Mesothelial cell of epicardium (in vitro differentiated cells): ENCODE measurements around the gene ARSG. TPM values are rescaled to one million over a fixed set of nuclear protein-coding genes. Genes with fewer than 3 reads are reported as not detected.
"Not testable (repeated sequence)": the region's sequence is repeated elsewhere in the genome, so short reads cannot be mapped to it uniquely, and the experiment has no call there.

Experiments used
- DNase-seq, 2 experiments: peaks; one replicate each; pipeline ENCODE4 v3.0.0; 2021; ENCODE audit warnings: low spot score in 2 of 2; ENCODE audit not compliant: unreplicated experiment in 2 of 2
- H3K27ac Mint-ChIP-seq: 2 replicates; pipeline ENCODE4 v1.8.0; 2021; ENCODE audit warnings: mixed read lengths
- H3K27me3 Mint-ChIP-seq: 2 replicates; pipeline ENCODE4 v1.8.0; 2021; ENCODE audit warnings: low read depth, mixed read lengths
- H3K36me3 Mint-ChIP-seq: 2 replicates; pipeline ENCODE4 v1.8.0; 2021; ENCODE audit warnings: mixed read lengths
- H3K4me1 Mint-ChIP-seq: 2 replicates; pipeline ENCODE4 v1.8.0; 2021; ENCODE audit warnings: mixed read lengths
- H3K4me3 Mint-ChIP-seq: 2 replicates; pipeline ENCODE4 v1.8.0; 2021; ENCODE audit warnings: mild to moderate bottlenecking, moderate library complexity, mixed read lengths
- H3K9me3 Mint-ChIP-seq: 2 replicates; pipeline ENCODE4 v1.8.0; 2021; ENCODE audit warnings: mixed read lengths
- total RNA-seq: library from RNA; stranded (reverse); gene quantifications from 3 replicates; pipeline ENCODE4 v1.2.1, GENCODE V29; 2021
- TF ChIP-seq, protein P1 (sequence below): fragments of 200-600 bp; sonication (generic); IDR thresholded peaks from one replicate; pipeline ENCODE4 v1.5.0; 2021; ENCODE audit warnings: antibody characterized with exemption; ENCODE audit not compliant: unreplicated experiment

The ARSG gene
- total RNA-seq, 1 donor from 2014 or later = 7.8 TPM

DNA sequence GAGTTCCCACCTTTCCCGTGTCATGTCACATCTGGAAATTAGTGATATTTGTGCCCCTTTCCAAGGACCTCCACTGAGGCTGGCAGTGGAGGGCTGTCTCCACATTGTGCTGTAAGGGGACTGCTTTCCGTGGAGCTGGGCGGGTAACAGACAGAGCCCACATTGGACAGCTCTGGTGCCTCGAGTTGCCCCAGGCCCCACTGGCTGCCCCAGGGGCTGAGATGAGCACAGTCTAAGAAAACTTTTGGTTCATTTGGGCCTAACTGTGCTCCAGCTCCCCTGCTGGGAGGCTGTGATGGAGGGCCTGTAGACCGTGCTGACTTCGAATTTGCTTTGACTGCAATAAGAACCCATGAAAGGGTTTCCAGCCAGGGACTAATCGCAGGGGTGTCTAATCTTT is 38.0 kb downstream of the ARSG start:
- Mint-ChIP-seq H3K4me1 (peaks cover 13% of the 10 kb centered on the region), H3K27me3 (no peaks in the 10 kb centered on the region), H3K27ac (peak overlapping the region; percentile 96), H3K4me3 (no peak overlapping the region), H3K36me3 (peaks cover 7% of the 10 kb centered on the region), H3K9me3 (peaks cover 14% of the 10 kb centered on the region)
- no peak for DNase-seq
- TF ChIP-seq, protein P1, sequence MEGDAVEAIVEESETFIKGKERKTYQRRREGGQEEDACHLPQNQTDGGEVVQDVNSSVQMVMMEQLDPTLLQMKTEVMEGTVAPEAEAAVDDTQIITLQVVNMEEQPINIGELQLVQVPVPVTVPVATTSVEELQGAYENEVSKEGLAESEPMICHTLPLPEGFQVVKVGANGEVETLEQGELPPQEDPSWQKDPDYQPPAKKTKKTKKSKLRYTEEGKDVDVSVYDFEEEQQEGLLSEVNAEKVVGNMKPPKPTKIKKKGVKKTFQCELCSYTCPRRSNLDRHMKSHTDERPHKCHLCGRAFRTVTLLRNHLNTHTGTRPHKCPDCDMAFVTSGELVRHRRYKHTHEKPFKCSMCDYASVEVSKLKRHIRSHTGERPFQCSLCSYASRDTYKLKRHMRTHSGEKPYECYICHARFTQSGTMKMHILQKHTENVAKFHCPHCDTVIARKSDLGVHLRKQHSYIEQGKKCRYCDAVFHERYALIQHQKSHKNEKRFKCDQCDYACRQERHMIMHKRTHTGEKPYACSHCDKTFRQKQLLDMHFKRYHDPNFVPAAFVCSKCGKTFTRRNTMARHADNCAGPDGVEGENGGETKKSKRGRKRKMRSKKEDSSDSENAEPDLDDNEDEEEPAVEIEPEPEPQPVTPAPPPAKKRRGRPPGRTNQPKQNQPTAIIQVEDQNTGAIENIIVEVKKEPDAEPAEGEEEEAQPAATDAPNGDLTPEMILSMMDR = no peak

DNA sequence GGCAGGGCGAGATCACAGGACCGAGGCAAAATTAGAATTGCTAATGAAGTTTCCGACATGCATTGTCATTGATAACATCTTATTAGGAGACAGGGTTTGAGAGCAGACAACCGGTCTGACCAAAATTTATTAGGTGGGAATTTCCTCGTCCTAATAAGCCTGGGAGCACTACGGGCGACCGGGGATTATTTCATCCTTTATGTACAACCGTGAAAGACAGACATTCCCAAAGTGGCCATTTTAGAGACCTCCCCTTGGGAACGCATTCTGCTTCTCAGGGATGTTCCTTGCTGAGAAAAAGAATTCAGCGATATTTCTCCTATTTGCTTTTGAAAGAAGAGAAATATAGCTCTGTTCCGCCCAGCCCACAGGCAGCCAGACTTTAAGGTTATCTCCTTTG is 40.6 kb downstream of the ARSG start:
- not testable (repeated sequence) for H3K27ac Mint-ChIP-seq, H3K27me3 Mint-ChIP-seq, H3K36me3 Mint-ChIP-seq, DNase-seq, H3K4me3 Mint-ChIP-seq
- H3K9me3 Mint-ChIP-seq = peaks cover 14% of the 10 kb centered on the region
- H3K4me1 Mint-ChIP-seq = peaks cover 11% of the 10 kb centered on the region

DNA sequence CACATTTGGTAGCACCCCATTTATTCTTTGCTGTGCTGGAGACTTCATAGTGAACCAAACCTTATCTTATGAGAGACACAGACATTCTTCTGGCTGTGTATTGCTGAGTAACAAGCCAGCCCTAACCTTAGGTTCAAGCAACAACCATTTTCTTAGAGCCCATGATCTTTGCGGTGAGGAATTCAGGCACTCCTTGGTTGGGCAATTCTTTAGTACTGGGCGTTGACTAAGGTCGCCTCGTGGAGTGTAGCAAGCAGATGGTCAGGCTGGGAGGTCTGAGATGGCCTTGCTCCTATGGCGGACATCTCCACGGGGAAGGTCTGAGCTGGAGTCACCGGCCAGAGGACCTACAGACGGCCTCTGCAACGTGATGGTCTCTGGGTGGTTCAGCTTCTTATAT is 43.1 kb downstream of the ARSG start:
- DNase-seq = no peak
- TF ChIP-seq, protein P1 = no peak
- Mint-ChIP-seq H3K4me3 (no peak overlapping the region), H3K4me1 (peaks cover 9% of the 10 kb centered on the region), H3K9me3 (peaks cover 14% of the 10 kb centered on the region), H3K36me3 (peaks cover 6% of the 10 kb centered on the region), H3K27me3 (no peaks in the 10 kb centered on the region), H3K27ac (no peak overlapping the region)

DNA sequence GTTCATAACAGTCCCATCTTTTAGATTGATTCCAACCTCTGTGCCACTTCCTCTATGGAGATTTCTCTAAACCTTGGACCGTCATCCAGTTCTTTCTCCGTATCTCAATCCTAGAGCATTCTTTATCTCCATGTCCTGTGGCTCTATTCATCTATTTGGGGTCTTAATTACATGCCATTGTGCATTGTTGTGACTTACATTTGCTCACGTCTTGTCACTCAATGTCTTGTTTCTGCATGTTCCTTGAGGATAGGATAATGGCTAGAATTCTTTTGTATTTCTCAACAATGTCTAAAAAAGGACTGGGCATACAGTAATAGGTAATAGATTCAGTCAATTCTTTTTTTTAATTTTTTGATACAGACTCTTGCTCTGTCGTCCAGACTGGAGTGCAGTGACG is 50.2 kb downstream of the ARSG start:
- peaks cover 9% of the 10 kb centered on the region for H3K4me1 Mint-ChIP-seq
- no peaks in the 10 kb centered on the region for H3K27me3 Mint-ChIP-seq
- no peak for DNase-seq
- no peak overlapping the region for H3K4me3 Mint-ChIP-seq
- H3K36me3 Mint-ChIP-seq = no peaks in the 10 kb centered on the region
- H3K27ac Mint-ChIP-seq = no peak overlapping the region
- TF ChIP-seq, protein P1 = no peak
- no peaks in the 10 kb centered on the region for H3K9me3 Mint-ChIP-seq

DNA sequence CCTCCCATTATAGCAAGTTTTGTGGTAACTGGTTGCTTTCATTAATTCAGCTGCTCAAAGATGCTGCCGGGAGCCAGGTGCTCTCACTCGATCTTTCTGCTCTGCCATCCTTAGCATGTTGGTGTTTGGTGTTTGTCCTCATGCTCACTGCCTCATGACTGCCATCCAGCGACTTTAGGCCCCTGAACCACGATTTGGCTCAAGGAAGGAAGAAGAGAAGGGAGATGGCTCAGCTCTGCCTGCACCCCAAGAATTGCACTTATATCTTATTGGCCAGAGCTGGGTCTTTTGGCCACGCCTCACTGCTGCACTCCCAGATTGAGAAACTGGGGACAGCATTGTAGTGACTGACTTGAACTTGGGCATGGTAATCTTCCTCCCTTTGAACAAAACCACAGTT is 52.7 kb downstream of the ARSG start:
- no peak for DNase-seq
- no peak overlapping the region for H3K4me3 Mint-ChIP-seq
- TF ChIP-seq, protein P1 = no peak
- H3K9me3 Mint-ChIP-seq = no peaks in the 10 kb centered on the region
- no peaks in the 10 kb centered on the region for H3K4me1 Mint-ChIP-seq
- no peaks in the 10 kb centered on the region for H3K27me3 Mint-ChIP-seq
- H3K27ac Mint-ChIP-seq = no peak overlapping the region
- H3K36me3 Mint-ChIP-seq = no peaks in the 10 kb centered on the region

DNA sequence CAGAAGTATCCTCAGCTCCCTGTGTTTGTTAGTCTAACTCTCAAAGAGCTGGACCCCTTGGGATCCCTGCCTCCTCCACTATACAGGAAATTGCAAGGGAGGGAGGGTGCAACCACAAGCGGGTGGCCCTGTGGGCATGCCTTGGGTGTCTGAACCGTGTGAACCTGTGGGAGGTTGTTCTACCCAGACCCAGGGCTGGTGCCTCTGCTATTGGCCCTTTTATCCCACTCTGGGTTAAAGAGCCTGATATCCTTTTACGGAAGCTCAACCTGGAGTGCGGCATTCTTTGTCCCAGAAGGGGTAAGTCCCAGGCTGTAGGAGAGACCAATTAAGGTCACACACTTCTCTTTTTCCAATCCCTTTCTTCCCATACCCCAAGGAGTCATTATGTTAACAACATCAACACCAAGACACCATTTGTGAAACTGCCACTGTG is 53.4 kb downstream of the ARSG start:
- no peak overlapping the region for H3K4me3 Mint-ChIP-seq
- no peak for DNase-seq
- no peaks in the 10 kb centered on the region for H3K36me3 Mint-ChIP-seq
- no peaks in the 10 kb centered on the region for H3K9me3 Mint-ChIP-seq
- H3K27me3 Mint-ChIP-seq = no peaks in the 10 kb centered on the region
- H3K4me1 Mint-ChIP-seq = no peaks in the 10 kb centered on the region
- H3K27ac Mint-ChIP-seq = no peak overlapping the region
- TF ChIP-seq, protein P1 = no peak
